ENCODE results near the gene S100A8. TPM values are rescaled to one million over a fixed set of nuclear protein-coding genes. Genes with fewer than 3 reads are reported as not detected.

Gene S100A8
- total RNA-seq, 4 donors from 2014 or later: 2.4 to 118 (median 10.6) TPM

- no peaks in the 10 kb centered on the region for H3K36me3 ChIP-seq
- TF ChIP-seq EP300 (IDR thresholded peaks at IDR 0.05) (no peak), POLR2A (IDR thresholded peaks at IDR 0.05) (no peak), CTCF (IDR thresholded peaks at IDR 0.05) (no peak)
- 40 to 47% methylated on average over 5 of the region's 5 CpGs for WGBS, 2 donors
- peaks cover 0 to 46% of the 10 kb centered on the region in 2 donors for H3K27me3 ChIP-seq
- H3K27ac ChIP-seq: no peak overlapping the region
- no peak overlapping the region for H3K4me3 ChIP-seq
- H3K9me3 ChIP-seq: no peaks in the 10 kb centered on the region
- no peak for DNase-seq (ENCODE audit: low spot score in 2 of 2)
- no peaks in the 10 kb centered on the region for H3K4me1 ChIP-seq
Measured at GRCh38 chr1:153343040-153343681, 47.7 kb downstream of the S100A8 start.

GRCh38 chr1:153342178-153342577 is 48.7 kb downstream of the S100A8 start:
- no peak for TF ChIP-seq POLR2A (IDR thresholded peaks at IDR 0.05)
- no peak for TF ChIP-seq EP300 (IDR thresholded peaks at IDR 0.05)
- no peak for TF ChIP-seq CTCF (IDR thresholded peaks at IDR 0.05)

DNA sequence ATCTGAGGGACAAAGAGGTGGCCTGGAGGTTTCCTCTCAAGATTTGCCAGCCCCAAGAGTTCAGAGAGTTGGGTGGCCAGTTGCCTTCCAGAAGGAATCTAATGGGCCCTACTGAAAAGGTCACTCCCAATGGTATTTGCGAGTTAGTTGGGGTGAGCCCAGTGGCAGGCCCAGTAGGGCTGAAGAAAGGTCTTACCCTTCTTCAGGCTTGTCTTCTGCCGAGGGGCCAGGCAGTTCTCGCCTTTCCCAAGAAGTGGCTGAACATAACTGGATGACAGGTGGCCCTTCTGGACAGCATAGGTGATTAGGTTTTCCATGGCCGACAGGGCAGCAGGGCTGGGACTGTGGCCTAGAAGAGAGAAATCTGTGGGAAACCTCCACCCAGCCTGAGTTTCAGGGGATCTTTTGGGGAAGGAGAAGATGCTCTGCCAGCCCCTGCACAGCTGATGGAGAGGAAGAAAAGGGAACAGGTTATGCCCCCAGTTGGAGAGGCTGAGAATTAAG is 49.4 kb downstream of the S100A8 start:
- no peaks in the 10 kb centered on the region for H3K4me1 ChIP-seq
- DNase-seq (ENCODE audit: low spot score in 2 of 2): no peak
- H3K4me3 ChIP-seq: no peak overlapping the region
- no peaks in the 10 kb centered on the region for H3K9me3 ChIP-seq
- no peaks in the 10 kb centered on the region for H3K36me3 ChIP-seq
- 84 to 88% methylated on average over 4 of the region's 4 CpGs for WGBS, 2 donors
- TF ChIP-seq CTCF (IDR thresholded peaks at IDR 0.05) (no peak), POLR2A (IDR thresholded peaks at IDR 0.05) (no peak), EP300 (IDR thresholded peaks at IDR 0.05) (no peak)
- H3K27ac ChIP-seq: no peak overlapping the region
- H3K27me3 ChIP-seq: peaks cover 0 to 31% of the 10 kb centered on the region in 2 donors

More at GRCh38 chr1:153342178-153342577, 48.7 kb downstream of the S100A8 start:
- Histone ChIP-seq H3K9me3 (no peaks in the 10 kb centered on the region), H3K4me1 (no peaks in the 10 kb centered on the region), H3K27ac (no peak overlapping the region), H3K4me3 (no peak overlapping the region), H3K27me3 (peaks cover 0 to 37% of the 10 kb centered on the region in 2 donors), H3K36me3 (no peaks in the 10 kb centered on the region)
- DNase-seq (ENCODE audit: low spot score in 2 of 2): no peak
- 65% methylated on average over 3 of the region's 3 CpGs for WGBS, 2 donors

DNA sequence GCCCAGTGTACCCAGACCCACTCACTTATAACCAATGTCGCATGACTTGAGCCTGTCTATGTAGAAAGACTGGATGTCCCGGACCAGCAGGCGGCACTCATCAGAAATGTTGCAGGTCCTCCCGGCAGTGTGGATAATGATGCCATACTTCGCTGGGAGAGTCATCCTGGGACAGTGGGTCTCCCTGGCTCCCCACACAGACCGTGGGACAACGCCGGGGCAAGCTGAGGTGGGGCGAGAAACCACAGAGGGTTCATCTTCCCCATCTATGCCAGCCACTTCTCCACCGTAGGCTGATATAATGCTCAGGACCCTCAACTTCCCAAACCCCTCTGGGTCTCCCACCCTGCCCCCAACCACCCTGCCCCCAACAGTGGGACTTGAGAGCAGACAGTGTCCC is 50.5 kb downstream of the S100A8 start:
- Histone ChIP-seq H3K4me3 (no peak overlapping the region), H3K36me3 (no peaks in the 10 kb centered on the region), H3K4me1 (no peaks in the 10 kb centered on the region), H3K27ac (no peak overlapping the region), H3K9me3 (no peaks in the 10 kb centered on the region), H3K27me3 (peaks cover 0 to 20% of the 10 kb centered on the region in 2 donors)
- no peak for TF ChIP-seq CTCF (IDR thresholded peaks at IDR 0.05)
- TF ChIP-seq POLR2A (IDR thresholded peaks at IDR 0.05): no peak
- no peak for TF ChIP-seq EP300 (IDR thresholded peaks at IDR 0.05)
- 83 to 90% methylated on average over 7 to 10 of the region's 10 CpGs for WGBS, 2 donors
- no peak for DNase-seq (ENCODE audit: low spot score in 2 of 2)

Small RNA genes within 50 kb of the gene (small RNA-seq; reads per million reads assigned to genes)
- not detected for gene S100A15A

Other genes starting within 250 kb of the S100A8 start
- not detected for gene SPRR2G, start 240.2 kb downstream of the S100A8 start, total RNA-seq
- gene LELP1, start 187.6 kb downstream of the S100A8 start, total RNA-seq: not detected
- not detected for gene PRR9, start 173.5 kb downstream of the S100A8 start, total RNA-seq
- gene LORICRIN, start 131.4 kb downstream of the S100A8 start, total RNA-seq: under 1 TPM in 1 of 4 donors, not detected in 3; 0.44 TPM
- gene PGLYRP3, start 78.1 kb downstream of the S100A8 start, total RNA-seq: not detected
- not detected for gene PGLYRP4, start 42.2 kb downstream of the S100A8 start, total RNA-seq
- 100 to 1,000 TPM in 2 of 4 donors, 10 to 100 TPM in 2; 58.8 to 793 (median 88.3) TPM for gene S100A9, start 33.2 kb downstream of the S100A8 start, total RNA-seq
- gene S100A12, start 15.5 kb downstream of the S100A8 start, total RNA-seq: not detected
- not detected for gene S100A7A, start 25.4 kb upstream of the S100A8 start, total RNA-seq
- 10 to 100 TPM in 1 of 4 donors, not detected in 3; 22.9 TPM for gene S100A7, start 69.6 kb upstream of the S100A8 start, total RNA-seq
- 1,000 to 10,000 TPM in 2 of 4 donors, 100 to 1,000 TPM in 2; 651 to 1,173 (median 946) TPM for gene S100A6, start 144.9 kb upstream of the S100A8 start, total RNA-seq
- not detected for gene S100A5, start 149.9 kb upstream of the S100A8 start, total RNA-seq
- gene S100A4, start 154.7 kb upstream of the S100A8 start, total RNA-seq: 100 to 1,000 TPM; 398 to 439 (median 420) TPM
- 1 to 10 TPM in 2 of 4 donors, not detected in 2; 1.1 to 2.7 TPM for gene S100A3, start 158.2 kb upstream of the S100A8 start, total RNA-seq
- 10 to 100 TPM in 1 of 4 donors, 1 to 10 TPM in 2, not detected in 1; 2.3 to 12.6 (median 4.2) TPM for gene S100A2, start 174.8 kb upstream of the S100A8 start, total RNA-seq
- 100 to 1,000 TPM in 2 of 4 donors, 10 to 100 TPM in 2; 45.5 to 120 (median 77.1) TPM for gene S100A16, start 222.1 kb upstream of the S100A8 start, total RNA-seq
- 10 to 100 TPM in 1 of 4 donors, not detected in 3; 15.3 TPM for gene S100A14, start 225.3 kb upstream of the S100A8 start, total RNA-seq
- gene S100A13, start 236.4 kb upstream of the S100A8 start, total RNA-seq: 100 to 1,000 TPM in 3 of 4 donors, 10 to 100 TPM in 1; 74.4 to 151 (median 121) TPM
- gene S100A1, start 237.4 kb upstream of the S100A8 start, total RNA-seq: 100 to 1,000 TPM in 1 of 4 donors, 10 to 100 TPM in 3; 41.4 to 102 (median 69.2) TPM
- 10 to 100 TPM; 49.0 to 66.6 (median 56.5) TPM for gene CHTOP, start 243.0 kb upstream of the S100A8 start, total RNA-seq